GM21515 (cell line): ENCODE results near the gene ARFIP2.

ENCODE experiments used
- ATAC-seq: cut with Tn5 transposase; IDR thresholded peaks from one replicate; pipeline ENCODE4 v1.9.1; 2021; ENCODE audit not compliant: unreplicated experiment

The ARFIP2 gene

GRCh38 chr11:6448574-6448973 is 32.6 kb downstream of the ARFIP2 start:
- ATAC-seq, result no peak

GRCh38 chr11:6443269-6444003 is 37.7 kb downstream of the ARFIP2 start:
- ATAC-seq, result peak; percentile 90

DNA sequence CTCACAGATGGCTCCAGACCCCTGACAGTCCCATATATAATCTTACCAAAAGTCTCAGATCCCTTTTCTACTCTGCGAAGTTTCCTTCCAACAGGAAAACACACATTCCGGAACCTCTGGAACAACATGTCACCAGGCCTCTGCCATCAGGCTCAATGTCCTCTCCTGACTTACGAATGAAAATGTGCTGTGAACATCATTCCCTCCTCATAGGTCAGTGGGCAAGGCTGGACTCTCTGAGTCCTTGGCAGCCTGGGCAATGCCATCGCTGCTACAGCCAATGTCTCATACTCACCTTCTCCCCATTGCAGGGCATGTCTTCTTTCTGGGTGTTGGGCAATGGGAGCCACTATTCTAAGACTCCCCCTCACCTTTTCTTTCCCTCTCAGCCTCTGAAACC is 38.7 kb downstream of the ARFIP2 start:
- no peak for ATAC-seq

GRCh38 chr11:6440906-6441358 is 40.2 kb downstream of the ARFIP2 start, which contains the start of gene HPX:
HPX (minus strand) TSS chr11:6440987; CDS start chr11:6440963, 24 bp downstream.
- no peak for ATAC-seq

DNA sequence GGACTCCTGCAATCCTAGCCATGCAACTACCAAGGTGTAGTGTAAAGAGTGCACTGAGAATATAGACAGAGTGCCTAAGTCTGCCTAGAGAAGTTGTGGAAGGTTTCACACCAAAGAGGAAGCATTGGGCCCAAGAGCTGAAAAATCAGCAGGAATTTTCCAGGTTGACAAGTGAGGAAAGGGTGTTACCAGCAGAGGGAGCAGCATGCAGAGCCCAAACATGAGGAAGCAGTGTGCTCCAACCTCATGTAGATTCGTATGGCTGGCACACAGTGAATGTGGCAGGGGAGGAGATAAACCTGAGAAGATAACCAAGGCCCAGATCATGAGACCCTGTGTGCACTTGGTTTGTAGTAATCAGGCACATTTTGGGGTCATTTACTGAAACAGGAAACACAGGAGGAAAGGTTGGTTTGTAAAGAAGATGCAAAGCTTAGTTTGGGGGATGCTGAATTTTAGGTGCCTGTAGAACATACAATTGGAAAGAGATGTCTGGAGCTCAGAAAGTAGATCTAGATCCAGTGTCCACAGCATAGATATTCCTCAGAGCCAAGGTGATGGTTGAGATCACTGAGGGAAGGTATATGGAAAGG is 42.1 kb downstream of the ARFIP2 start:
- no peak for ATAC-seq

GRCh38 chr11:6437993-6438392 is 43.1 kb downstream of the ARFIP2 start:
- no peak for ATAC-seq

DNA sequence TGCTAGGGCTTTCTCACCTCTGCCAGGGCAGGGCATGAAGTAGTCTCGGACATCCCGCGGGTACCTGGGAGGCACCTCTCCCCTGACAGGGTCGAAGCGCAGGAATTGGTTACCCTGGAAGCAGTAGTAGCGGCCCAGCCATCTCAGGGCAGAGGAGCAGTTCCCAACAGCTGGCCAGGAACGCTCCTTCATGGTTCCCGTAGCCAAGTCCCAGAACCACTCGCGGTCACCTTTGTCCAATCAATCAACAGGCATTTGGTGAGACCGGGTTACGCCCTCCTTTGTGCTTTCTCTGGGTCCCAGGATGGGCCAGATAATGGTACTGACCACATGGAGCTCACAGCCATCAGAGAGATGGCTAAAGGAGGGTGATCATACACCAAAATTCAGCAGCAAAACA is 43.7 kb downstream of the ARFIP2 start:
- ATAC-seq, result no peak

- no peak for ATAC-seq
These were observed 47.0 kb downstream of the ARFIP2 start for GRCh38 chr11:6433998-6434660.

GRCh38 chr11:6431861-6432260 is 49.3 kb downstream of the ARFIP2 start:
- ATAC-seq, result no peak

DNA sequence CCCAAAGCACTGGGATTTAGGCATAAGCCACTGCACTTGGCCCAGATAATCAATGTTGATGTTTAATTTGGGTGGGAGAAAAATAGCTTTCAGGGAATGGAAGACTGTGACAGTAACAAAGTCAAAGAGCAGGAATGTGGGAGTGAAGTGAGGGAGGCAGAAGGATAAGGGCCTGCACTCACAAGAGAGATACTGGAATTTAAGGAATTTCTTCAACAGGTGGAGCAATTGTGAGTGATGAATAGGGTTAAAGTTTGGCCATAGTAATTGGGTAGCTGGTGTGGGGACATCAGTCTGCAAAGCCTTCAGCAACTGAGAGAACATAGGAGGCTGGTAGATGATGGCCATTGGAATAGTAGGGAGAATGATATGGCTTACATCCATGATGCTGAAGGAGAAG is 53.6 kb downstream of the ARFIP2 start:
- ATAC-seq, result no peak
